GM12872 (cell line): Measurements from ENCODE around the gene ARL15.

Experiments used
- CTCF ChIP-seq: IDR thresholded peaks from 3 replicates; pipeline ENCODE4 v1.5.1; 2011; ENCODE audit warnings: low read depth, mild to moderate bottlenecking, low read length, moderate library complexity; ENCODE audit not compliant: insufficient read depth

Gene ARL15

GRCh38 chr5:53929152-53929551, 381.2 kb downstream of the ARL15 start:
- TF ChIP-seq CTCF = no peak

- no peak for TF ChIP-seq CTCF
Measured at GRCh38 chr5:53928641-53929040, 381.7 kb downstream of the ARL15 start.

- no peak for TF ChIP-seq CTCF
Measured at GRCh38 chr5:53927668-53928247, 382.6 kb downstream of the ARL15 start.

- no peak for TF ChIP-seq CTCF
Measured at GRCh38 chr5:53926026-53926425, 384.3 kb downstream of the ARL15 start.

GRCh38 chr5:53924392-53924791, 386.0 kb downstream of the ARL15 start:
- no peak for TF ChIP-seq CTCF

- TF ChIP-seq CTCF = no peak
Measured at GRCh38 chr5:53923961-53924360, 386.4 kb downstream of the ARL15 start.

GRCh38 chr5:53922508-53923498, 387.6 kb downstream of the ARL15 start:
- TF ChIP-seq CTCF = no peak
